GM23338 (cell line): ENCODE data around the gene CGB1. TPM values are rescaled to one million over a fixed set of nuclear protein-coding genes. Genes with fewer than 3 reads are reported as not detected.
"Not testable (repeated sequence)": the region's sequence is repeated elsewhere in the genome, so short reads cannot be mapped to it uniquely, and the experiment has no call there.

Source experiments
- ATAC-seq: fragments of 200-7000 bp; cut with Tn5 transposase; 3 replicates; pipeline ENCODE4 v1.9.1; 2020
- DNase-seq: peaks from one replicate; pipeline ENCODE4 v3.0.0-alpha.2; 2015; ENCODE audit warnings: low spot score
- H2AFZ ChIP-seq: fragments of 200-600 bp; sonication (generic); 2 replicates; pipeline ENCODE4 v1.8.0; 2016; ENCODE audit warnings: antibody characterized with exemption, mild to moderate bottlenecking, moderate library complexity
- H3F3A ChIP-seq: fragments of 200-600 bp; sonication (generic); replicated peaks from 2 replicates; pipeline ENCODE4 v1.8.0; 2017; ENCODE audit warnings: antibody characterized with exemption, mixed run types, low read depth
- H3K27ac ChIP-seq: fragments of 200-600 bp; sonication (generic); 2 replicates; pipeline ENCODE4 v1.6.1; 2016; ENCODE audit warnings: low read depth
- H3K27me3 ChIP-seq: fragments of 200-600 bp; sonication (generic); 2 replicates; pipeline ENCODE4 v1.8.0; 2016; ENCODE audit warnings: mild to moderate bottlenecking, mixed run types, moderate library complexity; ENCODE audit not compliant: insufficient read depth
- H3K36me3 ChIP-seq: fragments of 200-600 bp; sonication (generic); 2 replicates; pipeline ENCODE4 v1.8.0; 2016; ENCODE audit warnings: mild to moderate bottlenecking; ENCODE audit not compliant: insufficient read depth
- H3K4me1 ChIP-seq: fragments of 200-600 bp; sonication (generic); 2 replicates; pipeline ENCODE4 v1.8.0; 2016; ENCODE audit warnings: mild to moderate bottlenecking, moderate library complexity; ENCODE audit not compliant: insufficient read depth
- H3K4me2 ChIP-seq: fragments of 200-600 bp; sonication (generic); 2 replicates; pipeline ENCODE4 v1.7.1; 2017; ENCODE audit warnings: mixed run types
- H3K4me3 ChIP-seq: fragments of 200-600 bp; sonication (generic); 2 replicates; pipeline ENCODE4 v1.6.1; 2016; ENCODE audit warnings: mixed run types
- H3K79me2 ChIP-seq: fragments of 200-600 bp; sonication (generic); replicated peaks from 2 replicates; pipeline ENCODE4 v1.8.0; 2017; ENCODE audit warnings: mild to moderate bottlenecking; ENCODE audit not compliant: insufficient read depth
- H3K9me2 ChIP-seq: fragments of 200-600 bp; sonication (generic); 2 replicates; pipeline ENCODE4 v1.8.0; 2017; ENCODE audit not compliant: insufficient read depth
- H4K20me1 ChIP-seq: fragments of 200-600 bp; sonication (generic); replicated peaks from 2 replicates; pipeline ENCODE4 v1.8.0; 2017; ENCODE audit warnings: mild to moderate bottlenecking; ENCODE audit not compliant: insufficient read depth
- H3K27ac Mint-ChIP-seq: 2 replicates; pipeline ENCODE4 v1.8.0; 2020; ENCODE audit warnings: inconsistent platforms, mild to moderate bottlenecking, moderate library complexity, mixed read lengths
- H3K27me3 Mint-ChIP-seq: 3 replicates; pipeline ENCODE4 v1.8.0; 2022; ENCODE audit warnings: low read depth, mild to moderate bottlenecking, moderate library complexity, mixed read lengths, inconsistent platforms; ENCODE audit not compliant: insufficient read depth, poor library complexity
- H3K36me3 Mint-ChIP-seq: 3 replicates; pipeline ENCODE4 v1.8.0; 2021; ENCODE audit warnings: low read depth, mild to moderate bottlenecking, inconsistent platforms, moderate library complexity, mixed read lengths
- H3K4me1 Mint-ChIP-seq: 3 replicates; pipeline ENCODE4 v1.8.0; 2020; ENCODE audit warnings: mild to moderate bottlenecking, inconsistent platforms, mixed read lengths
- H3K4me3 Mint-ChIP-seq: 3 replicates; pipeline ENCODE4 v1.8.0; 2021; ENCODE audit warnings: moderate library complexity, mild to moderate bottlenecking, inconsistent platforms, mixed read lengths
- H3K9me3 Mint-ChIP-seq: 3 replicates; pipeline ENCODE4 v1.8.0; 2020; ENCODE audit warnings: moderate library complexity, mild to moderate bottlenecking, inconsistent platforms, mixed read lengths
- CREB1 ChIP-seq: fragments of 250-450 bp; sonication (Bioruptor Pico); IDR thresholded peaks from 2 replicates; pipeline ENCODE4 v1.5.0; 2020; ENCODE audit warnings: low read depth, mild to moderate bottlenecking, moderate library complexity
- polyA plus RNA-seq: library from polyadenylated mRNA; unstranded; fragments of >200 nt; fragmentation: Nextera tagmentation; extraction: Ambion mirVana; gene quantifications from 2 replicates; pipeline ENCODE4 v1.2.1, GENCODE V29; 2016
- total RNA-seq: library from RNA; depleted of rRNA; stranded (reverse); fragments of >200 nt; shearing (Covaris generic); gene quantifications from 2 replicates; pipeline ENCODE4 v1.2.3, GENCODE V29; 2014
- TF ChIP-seq, protein P1 (sequence below), 2 experiments: fragments of 200-600 bp in 1 of 2; sonication (generic) in 1 of 2; conservative IDR thresholded peaks; 2 replicates each; pipeline versions ENCODE4 v1.5.1 to v1.6.1; 2016 to 2017; ENCODE audit warnings: antibody characterized with exemption in 2 of 2, low read depth in 2 of 2, mild to moderate bottlenecking in 2 of 2, moderate library complexity in 1 of 2

Gene CGB1
- total and polyA plus RNA-seq, 2 experiments from 2014 or later: 0.52 TPM; not detected in 1

DNA sequence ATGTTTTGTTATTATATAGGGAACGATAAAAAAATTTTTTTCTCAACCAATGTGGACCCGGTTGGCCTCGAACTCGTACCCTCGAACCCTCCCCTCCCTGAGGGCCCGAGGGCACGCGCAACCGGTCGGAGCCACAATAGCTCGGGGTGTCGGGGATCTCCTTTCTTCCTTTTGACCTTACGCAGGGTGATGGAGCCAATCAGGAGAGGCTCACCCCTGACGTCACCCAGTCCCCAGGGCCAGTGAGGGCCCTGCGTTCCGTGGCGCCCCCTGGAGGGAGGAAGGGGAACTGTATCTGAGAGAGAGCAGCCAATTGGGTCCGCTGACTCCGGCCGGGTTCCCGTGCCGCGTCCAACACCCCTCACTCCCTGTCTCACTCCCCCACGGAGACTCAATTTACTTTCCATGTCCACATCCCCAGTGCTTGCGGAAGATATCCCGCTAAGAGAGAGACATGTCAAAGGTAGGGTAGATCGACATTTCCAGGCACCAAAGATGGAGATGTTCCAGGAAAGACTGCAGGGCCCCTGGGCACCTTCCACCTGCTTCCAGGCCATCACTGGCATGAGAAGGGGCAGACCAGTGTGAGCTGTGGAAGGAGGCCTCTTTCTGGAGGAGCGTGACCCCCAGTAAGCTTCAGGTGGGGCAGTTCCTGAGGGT lies 4.9 kb downstream of the CGB1 start, which contains the start of gene CGB2:
TSS of gene CGB2 (plus strand) at position 249 of the 660 bp plus-strand sequence. CDS start at position 455, 206 bp downstream.
- H2AFZ ChIP-seq, H3K9me3 Mint-ChIP-seq, H3K27me3 ChIP-seq, H3K4me1 Mint-ChIP-seq, H3K36me3 Mint-ChIP-seq, H4K20me1 ChIP-seq, H3K4me2 ChIP-seq, H3K4me3 ChIP-seq, H3K79me2 ChIP-seq, H3K27ac ChIP-seq, H3K4me1 ChIP-seq, H3K9me2 ChIP-seq, H3K36me3 ChIP-seq, H3K27ac Mint-ChIP-seq, H3F3A ChIP-seq: not testable (repeated sequence)
- ATAC-seq: peak; percentile 91
- Mint-ChIP-seq H3K27me3 (peaks cover 20% of the 10 kb centered on the region), H3K4me3 (peak within 1 kb of the TSS; percentile 13; the same call in 1 of the 3 replicates)
- DNase-seq: peak; percentile 86
- TF ChIP-seq CREB1 (CRISPR knock-in tag): peak; percentile 91
- TF ChIP-seq, protein P1, sequence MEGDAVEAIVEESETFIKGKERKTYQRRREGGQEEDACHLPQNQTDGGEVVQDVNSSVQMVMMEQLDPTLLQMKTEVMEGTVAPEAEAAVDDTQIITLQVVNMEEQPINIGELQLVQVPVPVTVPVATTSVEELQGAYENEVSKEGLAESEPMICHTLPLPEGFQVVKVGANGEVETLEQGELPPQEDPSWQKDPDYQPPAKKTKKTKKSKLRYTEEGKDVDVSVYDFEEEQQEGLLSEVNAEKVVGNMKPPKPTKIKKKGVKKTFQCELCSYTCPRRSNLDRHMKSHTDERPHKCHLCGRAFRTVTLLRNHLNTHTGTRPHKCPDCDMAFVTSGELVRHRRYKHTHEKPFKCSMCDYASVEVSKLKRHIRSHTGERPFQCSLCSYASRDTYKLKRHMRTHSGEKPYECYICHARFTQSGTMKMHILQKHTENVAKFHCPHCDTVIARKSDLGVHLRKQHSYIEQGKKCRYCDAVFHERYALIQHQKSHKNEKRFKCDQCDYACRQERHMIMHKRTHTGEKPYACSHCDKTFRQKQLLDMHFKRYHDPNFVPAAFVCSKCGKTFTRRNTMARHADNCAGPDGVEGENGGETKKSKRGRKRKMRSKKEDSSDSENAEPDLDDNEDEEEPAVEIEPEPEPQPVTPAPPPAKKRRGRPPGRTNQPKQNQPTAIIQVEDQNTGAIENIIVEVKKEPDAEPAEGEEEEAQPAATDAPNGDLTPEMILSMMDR (conservative IDR thresholded peaks at IDR 0.05; ENCODE audit: low read depth in 2 of 2): peak; percentile 67 to 70

DNA sequence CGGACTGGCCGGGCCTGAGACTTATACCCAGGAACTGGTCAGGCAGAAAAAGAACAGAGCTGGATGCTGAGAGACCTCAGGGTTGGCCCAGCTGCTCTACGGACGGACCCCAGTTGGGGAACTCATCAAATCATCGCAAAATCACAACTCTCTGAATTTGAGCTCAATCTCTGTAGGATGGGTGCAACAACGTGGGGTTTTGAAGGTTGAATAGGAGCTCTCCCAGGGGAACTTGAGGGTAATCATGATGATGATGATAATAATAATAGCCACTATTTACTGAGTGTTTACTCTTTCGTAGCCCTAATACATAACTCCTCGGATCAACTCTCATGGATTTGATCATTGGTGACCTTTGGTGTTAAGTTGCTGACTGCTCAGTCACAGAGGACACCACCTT lies 6.4 kb downstream of the CGB1 start:
- not testable (repeated sequence) for H3K4me3 Mint-ChIP-seq, H3K4me3 ChIP-seq, H3K36me3 ChIP-seq, H3K36me3 Mint-ChIP-seq, DNase-seq, H3K27ac Mint-ChIP-seq, H3K27ac ChIP-seq, H3K27me3 ChIP-seq, H3F3A ChIP-seq, H2AFZ ChIP-seq, H3K4me2 ChIP-seq, H3K79me2 ChIP-seq, H3K4me1 Mint-ChIP-seq, H3K4me1 ChIP-seq, H3K9me3 Mint-ChIP-seq, H3K9me2 ChIP-seq, H4K20me1 ChIP-seq, ATAC-seq
- H3K27me3 Mint-ChIP-seq: peaks cover 13% of the 10 kb centered on the region

DNA sequence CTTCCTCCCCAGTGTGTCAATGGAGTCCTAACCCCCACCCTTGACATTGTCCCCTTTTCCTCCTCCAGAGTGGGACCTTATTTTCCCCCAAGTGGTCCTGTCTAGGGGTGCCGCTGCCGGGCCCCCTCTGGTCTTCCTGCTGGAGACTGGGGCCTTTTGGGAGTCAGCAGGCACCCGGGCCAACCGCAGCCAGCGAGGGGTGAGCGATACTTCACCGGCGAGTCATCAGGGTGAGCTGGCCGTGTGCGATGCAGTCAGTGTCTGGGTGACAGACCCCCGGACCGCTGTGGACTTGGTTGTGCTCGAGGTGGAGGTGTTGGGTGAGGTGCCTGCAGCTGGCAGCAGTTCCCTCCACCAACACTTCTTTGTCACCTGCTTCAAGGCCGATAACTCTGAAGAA lies 6.9 kb downstream of the CGB1 start:
- H3K4me2 ChIP-seq, H3K9me3 Mint-ChIP-seq, H3K27ac ChIP-seq, H3F3A ChIP-seq, H2AFZ ChIP-seq, H3K4me3 Mint-ChIP-seq, DNase-seq, H3K79me2 ChIP-seq, H3K36me3 Mint-ChIP-seq, H3K9me2 ChIP-seq, H3K36me3 ChIP-seq, H4K20me1 ChIP-seq, H3K4me3 ChIP-seq, ATAC-seq, H3K27me3 ChIP-seq, H3K4me1 ChIP-seq, H3K27ac Mint-ChIP-seq, H3K4me1 Mint-ChIP-seq: not testable (repeated sequence)
- peaks cover 13% of the 10 kb centered on the region for H3K27me3 Mint-ChIP-seq

DNA sequence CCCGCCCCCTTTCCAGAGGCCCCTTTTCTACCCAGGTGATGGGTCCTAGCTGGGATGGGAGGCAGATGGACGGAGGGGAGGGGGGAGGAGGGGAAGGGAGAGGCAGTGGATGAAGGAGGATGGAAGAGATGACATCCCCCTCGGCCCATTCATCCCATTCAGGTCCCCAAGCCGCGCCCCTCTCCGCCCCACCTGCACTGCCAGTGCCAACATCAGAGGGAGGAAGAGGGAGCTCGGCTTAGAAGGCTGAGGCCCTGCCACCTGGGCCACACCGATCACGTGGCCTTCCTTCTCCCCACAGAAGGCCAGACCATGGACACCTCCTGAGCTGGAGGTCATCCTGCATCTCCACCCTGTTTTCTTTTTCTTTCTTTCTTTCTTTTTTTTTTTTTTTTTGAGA lies 8.0 kb downstream of the CGB1 start:
- H3K4me2 ChIP-seq, H3K4me3 ChIP-seq, H3K27ac Mint-ChIP-seq, H3K4me1 Mint-ChIP-seq, H4K20me1 ChIP-seq, H3K36me3 Mint-ChIP-seq, H2AFZ ChIP-seq, H3K9me3 Mint-ChIP-seq, H3K79me2 ChIP-seq, H3K4me1 ChIP-seq, DNase-seq, H3K4me3 Mint-ChIP-seq, H3K9me2 ChIP-seq, H3K36me3 ChIP-seq, H3K27ac ChIP-seq, ATAC-seq, H3K27me3 ChIP-seq, H3F3A ChIP-seq: not testable (repeated sequence)
- H3K27me3 Mint-ChIP-seq: peaks cover 13% of the 10 kb centered on the region

DNA sequence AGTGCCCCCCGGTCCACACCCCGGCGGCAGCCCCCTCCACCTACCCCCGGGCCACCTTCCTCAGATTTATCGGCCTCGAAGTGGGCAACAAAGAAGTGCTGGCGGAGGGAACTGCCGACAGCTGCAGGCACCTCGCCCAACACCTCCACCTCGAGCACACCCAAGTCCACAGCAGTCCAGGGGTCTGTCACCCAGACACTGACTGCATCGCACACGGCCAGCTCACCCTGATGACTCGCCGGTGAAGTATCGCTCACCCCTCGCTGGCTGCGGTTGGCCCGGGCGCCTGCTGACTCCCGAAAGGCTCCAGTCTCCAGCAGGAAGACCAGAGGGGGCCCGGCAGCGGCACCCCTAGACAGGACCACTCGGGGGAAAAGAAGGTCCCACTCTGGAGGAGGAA lies 11.1 kb downstream of the CGB1 start:
- not testable (repeated sequence) for H3K4me1 Mint-ChIP-seq, H4K20me1 ChIP-seq, H3K36me3 Mint-ChIP-seq, H2AFZ ChIP-seq, ATAC-seq, H3K27ac Mint-ChIP-seq, DNase-seq, H3K4me3 ChIP-seq, H3K4me1 ChIP-seq, H3K4me3 Mint-ChIP-seq, H3K4me2 ChIP-seq, H3K79me2 ChIP-seq, H3K9me3 Mint-ChIP-seq, H3K27ac ChIP-seq, H3K36me3 ChIP-seq, H3F3A ChIP-seq, H3K9me2 ChIP-seq
- H3K27me3 Mint-ChIP-seq: peaks cover 13% of the 10 kb centered on the region
- peaks cover 10% of the 10 kb centered on the region; the same call in 1 of the 2 replicates for H3K27me3 ChIP-seq

DNA sequence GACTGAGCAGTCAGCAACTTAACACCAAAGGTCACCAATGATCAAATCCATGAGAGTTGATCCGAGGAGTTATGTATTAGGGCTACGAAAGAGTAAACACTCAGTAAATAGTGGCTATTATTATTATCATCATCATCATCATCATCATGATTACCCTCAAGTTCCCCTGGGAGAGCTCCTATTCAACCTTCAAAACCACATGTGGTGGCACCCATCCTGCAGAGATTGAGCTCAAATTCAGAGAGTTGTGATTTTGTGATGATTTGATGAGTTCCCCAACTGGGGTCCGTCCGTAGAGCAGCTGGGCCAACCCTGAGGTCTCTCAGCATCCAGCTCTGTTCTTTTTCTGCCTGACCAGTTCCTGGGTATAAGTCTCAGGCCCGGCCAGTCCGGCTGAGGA lies 11.6 kb downstream of the CGB1 start:
- H3K4me2 ChIP-seq, H3K9me3 Mint-ChIP-seq, ATAC-seq, H3K4me3 ChIP-seq, H3K36me3 Mint-ChIP-seq, H3K4me3 Mint-ChIP-seq, H2AFZ ChIP-seq, H3K27ac Mint-ChIP-seq, DNase-seq, H3F3A ChIP-seq, H3K9me2 ChIP-seq, H3K79me2 ChIP-seq, H3K36me3 ChIP-seq, H4K20me1 ChIP-seq, H3K27ac ChIP-seq: not testable (repeated sequence)
- H3K4me1 ChIP-seq: peaks cover 11% of the 10 kb centered on the region; the same call in 1 of the 2 replicates
- peaks cover 10% of the 10 kb centered on the region for H3K4me1 Mint-ChIP-seq
- H3K27me3 ChIP-seq: peaks cover 15% of the 10 kb centered on the region; the same call in 1 of the 2 replicates
- peaks cover 14% of the 10 kb centered on the region for H3K27me3 Mint-ChIP-seq
